Measurements from ENCODE around the gene GULP1.

GULP1 gene

DNA sequence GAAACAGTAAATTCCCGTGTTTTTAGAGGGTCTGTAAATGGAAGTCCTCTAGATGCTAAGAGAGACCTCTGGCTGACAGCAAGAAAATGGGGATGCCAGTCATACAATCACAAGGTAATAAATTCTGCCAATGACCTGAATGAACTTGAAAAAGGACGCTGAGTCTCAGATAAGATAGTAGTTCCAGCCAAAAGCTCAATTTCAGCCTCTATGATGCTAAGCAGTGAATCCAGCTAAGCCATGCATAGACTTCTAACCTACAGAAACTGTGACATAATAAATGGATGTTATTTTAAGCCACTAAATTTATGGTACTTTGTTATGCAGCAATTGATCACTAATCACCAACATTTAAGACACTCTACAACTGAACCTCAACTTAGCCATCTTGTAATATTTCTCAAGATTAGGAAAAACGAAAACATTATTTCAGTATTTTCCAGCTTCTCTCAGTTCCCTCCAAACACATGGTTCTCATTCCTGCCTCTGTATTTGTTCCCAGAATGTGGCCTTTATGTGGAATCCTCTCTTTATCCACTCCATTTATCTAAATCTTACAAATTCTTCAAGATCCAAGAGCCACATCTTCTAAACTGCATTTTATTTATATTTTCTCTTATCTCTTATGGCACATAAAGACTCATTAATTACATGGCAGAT, 331.1 kb downstream of the GULP1 start:
- POLR2A ChIA-PET = no interaction called here
- Histone ChIP-seq H3K27ac (ENCODE audit: extremely low read depth, low read depth, low read length) (no peak overlapping the region), H3K36me3 (ENCODE audit: control insufficient read depth in 2 of 2, insufficient read depth in 1 of 2, low read length in 2 of 2) (no peaks in the 10 kb centered on the region), H3K4me3 (ENCODE audit: low read depth, low read length) (no peak overlapping the region), H3K9me3 (ENCODE audit: control insufficient read depth, insufficient read depth, low read depth, low read length) (no peaks in the 10 kb centered on the region), H3K4me1 (ENCODE audit: control insufficient read depth, insufficient read depth, low read length) (peaks cover 9% of the 10 kb centered on the region; the same call in 1 of the 2 replicates)
- CTCF ChIA-PET = interaction anchor here (0.6 kb wide), 1 partner anchor 12 kb away, joined by 3 read pairs; no protein-coding TSS in a partner anchor
- TF ChIP-seq GFI1B (tag by site-specific recombination; IDR thresholded peaks at IDR 0.05) (no peak), OVOL3 (tag by site-specific recombination; IDR thresholded peaks at IDR 0.05) (no peak), ZNF585B (tag by site-specific recombination; IDR thresholded peaks at IDR 0.05) (no peak), ZNF2 (tag by site-specific recombination; IDR thresholded peaks at IDR 0.05) (no peak), ZFHX2 (tag by site-specific recombination; conservative IDR thresholded peaks at IDR 0.05) (no peak), ZNF629 (tag by site-specific recombination; IDR thresholded peaks at IDR 0.05) (no peak), ZNF302 (tag by site-specific recombination; IDR thresholded peaks at IDR 0.05; ENCODE audit: low read depth) (no peak), ZNF623 (tag by site-specific recombination; IDR thresholded peaks at IDR 0.05) (no peak)
- TF ChIP-seq, protein P1, sequence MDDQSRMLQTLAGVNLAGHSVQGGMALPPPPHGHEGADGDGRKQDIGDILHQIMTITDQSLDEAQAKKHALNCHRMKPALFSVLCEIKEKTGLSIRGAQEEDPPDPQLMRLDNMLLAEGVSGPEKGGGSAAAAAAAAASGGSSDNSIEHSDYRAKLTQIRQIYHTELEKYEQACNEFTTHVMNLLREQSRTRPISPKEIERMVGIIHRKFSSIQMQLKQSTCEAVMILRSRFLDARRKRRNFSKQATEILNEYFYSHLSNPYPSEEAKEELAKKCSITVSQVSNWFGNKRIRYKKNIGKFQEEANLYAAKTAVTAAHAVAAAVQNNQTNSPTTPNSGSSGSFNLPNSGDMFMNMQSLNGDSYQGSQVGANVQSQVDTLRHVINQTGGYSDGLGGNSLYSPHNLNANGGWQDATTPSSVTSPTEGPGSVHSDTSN (CRISPR knock-in tag; IDR thresholded peaks at IDR 0.05) = no peak
- TF ChIP-seq, protein P2, sequence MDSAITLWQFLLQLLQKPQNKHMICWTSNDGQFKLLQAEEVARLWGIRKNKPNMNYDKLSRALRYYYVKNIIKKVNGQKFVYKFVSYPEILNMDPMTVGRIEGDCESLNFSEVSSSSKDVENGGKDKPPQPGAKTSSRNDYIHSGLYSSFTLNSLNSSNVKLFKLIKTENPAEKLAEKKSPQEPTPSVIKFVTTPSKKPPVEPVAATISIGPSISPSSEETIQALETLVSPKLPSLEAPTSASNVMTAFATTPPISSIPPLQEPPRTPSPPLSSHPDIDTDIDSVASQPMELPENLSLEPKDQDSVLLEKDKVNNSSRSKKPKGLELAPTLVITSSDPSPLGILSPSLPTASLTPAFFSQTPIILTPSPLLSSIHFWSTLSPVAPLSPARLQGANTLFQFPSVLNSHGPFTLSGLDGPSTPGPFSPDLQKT (IDR thresholded peaks at IDR 0.05; ENCODE audit: borderline replicate concordance, low read depth, low read length) = no peak
- TF ChIP-seq, protein P3, sequence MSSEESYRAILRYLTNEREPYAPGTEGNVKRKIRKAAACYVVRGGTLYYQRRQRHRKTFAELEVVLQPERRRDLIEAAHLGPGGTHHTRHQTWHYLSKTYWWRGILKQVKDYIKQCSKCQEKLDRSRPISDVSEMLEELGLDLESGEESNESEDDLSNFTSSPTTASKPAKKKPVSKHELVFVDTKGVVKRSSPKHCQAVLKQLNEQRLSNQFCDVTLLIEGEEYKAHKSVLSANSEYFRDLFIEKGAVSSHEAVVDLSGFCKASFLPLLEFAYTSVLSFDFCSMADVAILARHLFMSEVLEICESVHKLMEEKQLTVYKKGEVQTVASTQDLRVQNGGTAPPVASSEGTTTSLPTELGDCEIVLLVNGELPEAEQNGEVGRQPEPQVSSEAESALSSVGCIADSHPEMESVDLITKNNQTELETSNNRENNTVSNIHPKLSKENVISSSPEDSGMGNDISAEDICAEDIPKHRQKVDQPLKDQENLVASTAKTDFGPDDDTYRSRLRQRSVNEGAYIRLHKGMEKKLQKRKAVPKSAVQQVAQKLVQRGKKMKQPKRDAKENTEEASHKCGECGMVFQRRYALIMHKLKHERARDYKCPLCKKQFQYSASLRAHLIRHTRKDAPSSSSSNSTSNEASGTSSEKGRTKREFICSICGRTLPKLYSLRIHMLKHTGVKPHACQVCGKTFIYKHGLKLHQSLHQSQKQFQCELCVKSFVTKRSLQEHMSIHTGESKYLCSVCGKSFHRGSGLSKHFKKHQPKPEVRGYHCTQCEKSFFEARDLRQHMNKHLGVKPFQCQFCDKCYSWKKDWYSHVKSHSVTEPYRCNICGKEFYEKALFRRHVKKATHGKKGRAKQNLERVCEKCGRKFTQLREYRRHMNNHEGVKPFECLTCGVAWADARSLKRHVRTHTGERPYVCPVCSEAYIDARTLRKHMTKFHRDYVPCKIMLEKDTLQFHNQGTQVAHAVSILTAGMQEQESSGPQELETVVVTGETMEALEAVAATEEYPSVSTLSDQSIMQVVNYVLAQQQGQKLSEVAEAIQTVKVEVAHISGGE (tag by site-specific recombination; conservative IDR thresholded peaks at IDR 0.05; ENCODE audit: low read depth) = no peak

DNA sequence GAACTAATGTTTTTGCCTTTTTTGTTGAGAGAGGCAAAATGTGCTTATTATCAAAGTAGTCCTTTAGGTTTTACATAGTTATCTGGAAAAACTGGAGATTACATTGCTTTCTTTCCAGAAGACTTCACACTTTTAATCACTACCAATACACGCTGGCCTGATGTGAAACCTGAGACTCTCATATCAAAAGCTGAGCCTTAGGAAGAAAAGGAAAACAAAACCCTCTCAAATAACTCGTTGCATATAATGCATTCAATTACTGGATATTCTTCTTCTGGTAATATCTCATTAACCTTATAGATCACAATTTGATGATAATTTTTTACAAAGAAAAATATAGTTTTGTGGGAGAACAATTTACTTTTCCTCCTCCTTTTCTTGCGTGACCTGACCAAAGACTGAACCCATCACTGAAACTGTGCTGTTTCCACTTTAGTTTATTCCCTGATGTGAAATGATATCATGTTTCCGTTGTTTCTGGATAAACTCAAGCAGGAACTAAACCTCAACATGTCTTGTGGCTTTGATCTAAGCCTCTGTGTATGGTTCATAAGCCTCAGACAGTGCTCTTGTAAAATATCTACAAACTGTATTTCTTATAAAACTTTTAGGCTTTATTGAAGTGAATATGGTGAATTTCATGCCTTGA, 332.4 kb downstream of the GULP1 start:
- CTCF ChIA-PET = no interaction called here
- no peaks in the 10 kb centered on the region for H3K9me3 ChIP-seq (ENCODE audit: control insufficient read depth, insufficient read depth, low read depth, low read length)
- POLR2A ChIA-PET = no interaction called here
- H3K36me3 ChIP-seq (ENCODE audit: control insufficient read depth in 2 of 2, insufficient read depth in 1 of 2, low read length in 2 of 2) = no peaks in the 10 kb centered on the region
- no peak overlapping the region for H3K4me3 ChIP-seq (ENCODE audit: low read depth, low read length)
- H3K4me1 ChIP-seq (ENCODE audit: control insufficient read depth, insufficient read depth, low read length) = peaks cover 9% of the 10 kb centered on the region; the same call in 1 of the 2 replicates
- peak overlapping the region; percentile 55 for H3K27ac ChIP-seq (ENCODE audit: extremely low read depth, low read depth, low read length)
- peak; percentile 84 for TF ChIP-seq ZNF843 (tag by site-specific recombination; IDR thresholded peaks at IDR 0.05)
- TF ChIP-seq SP3 (tag by site-specific recombination; IDR thresholded peaks at IDR 0.05) = no peak
- no peak for TF ChIP-seq ZNF600 (tag by site-specific recombination; IDR thresholded peaks at IDR 0.05)
- no peak for TF ChIP-seq ZNF16 (tag by site-specific recombination; IDR thresholded peaks at IDR 0.05; ENCODE audit: low read depth)
- TF ChIP-seq ZFP37 (tag by site-specific recombination; IDR thresholded peaks at IDR 0.05) = no peak
- TF ChIP-seq ZNF585B (tag by site-specific recombination; IDR thresholded peaks at IDR 0.05) = no peak
- no peak for TF ChIP-seq ZNF571 (tag by site-specific recombination; IDR thresholded peaks at IDR 0.05)
- TF ChIP-seq GLI2 (tag by site-specific recombination; IDR thresholded peaks at IDR 0.05; ENCODE audit: borderline replicate concordance, low read depth) = no peak
- TF ChIP-seq, protein P4, sequence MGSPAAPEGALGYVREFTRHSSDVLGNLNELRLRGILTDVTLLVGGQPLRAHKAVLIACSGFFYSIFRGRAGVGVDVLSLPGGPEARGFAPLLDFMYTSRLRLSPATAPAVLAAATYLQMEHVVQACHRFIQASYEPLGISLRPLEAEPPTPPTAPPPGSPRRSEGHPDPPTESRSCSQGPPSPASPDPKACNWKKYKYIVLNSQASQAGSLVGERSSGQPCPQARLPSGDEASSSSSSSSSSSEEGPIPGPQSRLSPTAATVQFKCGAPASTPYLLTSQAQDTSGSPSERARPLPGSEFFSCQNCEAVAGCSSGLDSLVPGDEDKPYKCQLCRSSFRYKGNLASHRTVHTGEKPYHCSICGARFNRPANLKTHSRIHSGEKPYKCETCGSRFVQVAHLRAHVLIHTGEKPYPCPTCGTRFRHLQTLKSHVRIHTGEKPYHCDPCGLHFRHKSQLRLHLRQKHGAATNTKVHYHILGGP (tag by site-specific recombination; IDR thresholded peaks at IDR 0.05) = no peak
- no peak for TF ChIP-seq BCL11A (tag by site-specific recombination; IDR thresholded peaks at IDR 0.05; ENCODE audit: low read depth)
- TF ChIP-seq ZNF335 (tag by site-specific recombination; conservative IDR thresholded peaks at IDR 0.05) = 0 out of 2 replicates have a peak, but pooled peaks have one; percentile 19
- no peak for TF ChIP-seq ZNF121 (tag by site-specific recombination; IDR thresholded peaks at IDR 0.05)
- no peak for TF ChIP-seq ZNF302 (tag by site-specific recombination; IDR thresholded peaks at IDR 0.05; ENCODE audit: low read depth)
- TF ChIP-seq ZNF777 (tag by site-specific recombination; IDR thresholded peaks at IDR 0.05; ENCODE audit: borderline replicate concordance) = no peak
- TF ChIP-seq MEIS1 (CRISPR knock-in tag; IDR thresholded peaks at IDR 0.05; ENCODE audit: borderline replicate concordance) = no peak
- TF ChIP-seq RBAK (tag by site-specific recombination; IDR thresholded peaks at IDR 0.05) = no peak
- TF ChIP-seq ZNF394 (tag by site-specific recombination; IDR thresholded peaks at IDR 0.05; ENCODE audit: borderline replicate concordance) = no peak
- peak; percentile 56 for TF ChIP-seq ZNF366 (tag by site-specific recombination; conservative IDR thresholded peaks at IDR 0.05)

All from HEK293 (cell line).